HUES64 (cell line): Measurements from ENCODE around the gene IL11RA.

Source experiments
- H3K27ac ChIP-seq: 2 replicates; pipeline ENCODE4 v1.7.0; 2013; ENCODE audit warnings: low read depth, low read length, inconsistent platforms
- H3K27me3 ChIP-seq: 2 replicates; pipeline ENCODE4 v1.6.1; 2013; ENCODE audit warnings: mild to moderate bottlenecking, low read length; ENCODE audit not compliant: insufficient read depth
- H3K36me3 ChIP-seq: 2 replicates; pipeline ENCODE4 v1.6.1; 2013; ENCODE audit warnings: mild to moderate bottlenecking, low read length; ENCODE audit not compliant: insufficient read depth
- H3K4me1 ChIP-seq: 2 replicates; pipeline ENCODE4 v1.6.1; 2013; ENCODE audit warnings: mild to moderate bottlenecking, low read length, moderate library complexity; ENCODE audit not compliant: insufficient read depth
- H3K4me3 ChIP-seq: 2 replicates; pipeline ENCODE4 v1.5.1; 2013; ENCODE audit warnings: mild to moderate bottlenecking, low read length, moderate library complexity
- H3K9ac ChIP-seq: 2 replicates; pipeline ENCODE4 v1.6.1; 2013; ENCODE audit warnings: mild to moderate bottlenecking, low read depth, low read length
- H3K9me3 ChIP-seq: 2 replicates; pipeline ENCODE4 v1.6.1; 2013; ENCODE audit warnings: low read depth, low read length; ENCODE audit not compliant: insufficient read depth
- WGBS: fragments of 150-250, 120-280 bp; methylation state at CpG from one replicate; pipeline ENCODE4 v1.1.7; 2013; ENCODE audit warnings: missing lambda C conversion rate; 5-methylcytosine and 5-hydroxymethylcytosine counted together

IL11RA gene

DNA sequence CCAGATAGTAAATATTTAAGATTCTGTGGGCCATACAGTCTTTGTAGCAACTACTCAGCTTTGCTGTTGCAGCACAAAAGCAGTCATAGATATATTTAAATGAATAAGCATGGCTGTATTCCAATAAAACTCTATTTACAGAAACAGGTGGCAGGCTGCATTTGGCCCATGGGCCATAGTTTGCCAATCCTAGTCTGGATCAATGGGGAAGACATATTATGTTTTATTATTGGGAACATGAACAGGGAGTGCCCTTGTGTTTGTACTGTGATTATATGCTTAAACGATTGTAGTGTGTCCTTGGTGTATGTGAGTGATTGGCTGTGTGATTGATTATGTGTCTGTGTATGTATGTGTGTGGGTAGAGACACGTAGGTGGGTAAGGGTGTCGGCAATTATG lies 22.5 kb downstream of the IL11RA start:
- Histone ChIP-seq H3K36me3 (peaks cover 3% of the 10 kb centered on the region; the same call in 1 of the 2 replicates), H3K9ac (no peak overlapping the region), H3K9me3 (0 out of 2 replicates have a peak, but pooled peaks cover 3% of the 10 kb centered on the region), H3K4me3 (no peak overlapping the region), H3K27ac (no peak overlapping the region), H3K27me3 (no peaks in the 10 kb centered on the region), H3K4me1 (0 out of 2 replicates have a peak, but pooled peaks cover 2% of the 10 kb centered on the region)
- 90% methylated on average over 3 of the region's 3 CpGs for WGBS

DNA sequence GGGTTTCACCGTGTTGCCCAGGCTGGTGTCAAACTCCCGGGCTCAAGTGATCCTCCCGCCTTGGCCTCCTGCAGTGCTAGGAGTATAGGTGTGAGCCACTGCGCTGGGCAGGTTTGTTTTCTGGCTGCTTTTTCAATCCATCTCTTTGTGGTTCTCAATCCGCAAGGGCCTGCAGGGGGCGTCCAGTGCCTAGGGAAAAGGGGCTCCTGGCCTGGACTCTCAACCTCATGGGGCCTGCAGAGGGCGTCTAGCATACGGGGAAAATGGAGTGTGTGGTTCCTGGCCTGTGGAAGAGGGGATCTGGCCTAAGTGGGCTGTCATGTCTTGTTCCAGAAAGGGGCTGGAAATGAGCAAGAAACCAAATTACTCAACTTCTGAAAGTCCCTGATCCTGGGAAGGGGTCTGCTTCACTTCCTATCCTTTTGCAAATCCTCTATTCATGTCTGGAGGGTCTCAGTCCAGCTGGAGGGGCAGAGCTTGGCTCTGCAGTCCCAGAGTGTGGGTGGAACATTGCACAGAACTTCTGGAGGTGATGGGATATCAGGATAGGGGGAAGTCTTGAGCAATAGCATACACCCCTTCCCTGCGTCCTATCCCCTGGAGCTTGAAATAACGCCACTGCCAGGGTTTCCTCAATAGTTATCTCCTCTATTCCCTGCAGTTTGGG lies 23.2 kb downstream of the IL11RA start:
- 26% methylated on average over 10 of the region's 10 CpGs for WGBS

DNA sequence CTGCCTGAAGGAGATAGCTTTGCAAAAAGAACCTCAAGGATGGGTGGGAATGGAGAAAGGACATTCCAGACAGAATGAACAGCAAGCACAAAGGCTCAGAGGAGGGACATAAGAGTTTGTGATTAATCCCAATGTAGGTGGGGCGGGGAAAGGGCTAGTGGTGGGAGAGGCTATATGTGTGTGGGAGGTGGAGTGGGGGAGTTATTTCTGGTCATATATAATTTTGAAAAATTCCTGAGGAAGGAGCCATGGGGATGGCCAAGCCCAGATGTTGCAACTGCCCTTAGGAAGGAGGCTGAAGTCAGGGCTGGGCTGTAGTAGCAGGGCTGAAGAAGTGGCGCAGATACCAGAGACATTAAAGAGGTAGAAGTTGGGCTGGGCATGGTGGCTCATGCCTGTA lies 23.9 kb downstream of the IL11RA start:
- Histone ChIP-seq H3K4me3 (no peak overlapping the region), H3K27me3 (no peaks in the 10 kb centered on the region), H3K36me3 (no peaks in the 10 kb centered on the region), H3K27ac (no peak overlapping the region), H3K9ac (no peak overlapping the region), H3K9me3 (no peaks in the 10 kb centered on the region), H3K4me1 (0 out of 2 replicates have a peak, but pooled peaks cover 2% of the 10 kb centered on the region)
- 95% methylated on average over 2 of the region's 2 CpGs for WGBS

More for the DNA sequence above, 23.2 kb downstream of the IL11RA start:
- no peak overlapping the region for H3K27ac ChIP-seq
- no peaks in the 10 kb centered on the region for H3K27me3 ChIP-seq
- H3K4me3 ChIP-seq: no peak overlapping the region
- no peak overlapping the region for H3K9ac ChIP-seq
- H3K36me3 ChIP-seq: no peaks in the 10 kb centered on the region
- 0 out of 2 replicates have a peak, but pooled peaks cover 2% of the 10 kb centered on the region for H3K4me1 ChIP-seq
- H3K9me3 ChIP-seq: no peaks in the 10 kb centered on the region

DNA sequence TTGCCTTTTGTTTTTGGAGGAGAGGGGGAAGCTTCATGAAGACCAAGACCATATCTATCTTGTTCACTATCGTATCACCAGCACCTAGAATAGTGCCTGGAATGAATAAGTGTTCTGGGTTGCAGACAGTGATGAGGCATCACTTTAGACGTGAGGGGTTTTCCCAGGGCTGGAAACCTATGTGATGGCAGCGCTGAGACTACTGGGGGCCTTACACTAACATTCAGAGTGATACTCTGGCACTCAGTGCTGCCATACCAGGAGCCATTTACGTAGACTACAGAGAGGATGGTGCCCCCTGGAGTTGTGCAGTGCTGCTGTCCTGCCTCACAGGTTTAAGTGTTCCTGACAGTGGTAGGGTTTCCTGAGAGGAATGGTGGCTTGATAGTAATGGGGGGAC lies 32.2 kb downstream of the IL11RA start:
- H3K9ac ChIP-seq: no peak overlapping the region
- H3K27me3 ChIP-seq: no peaks in the 10 kb centered on the region
- H3K27ac ChIP-seq: no peak overlapping the region
- 0 out of 2 replicates have a peak, but pooled peaks cover 6% of the 10 kb centered on the region for H3K4me1 ChIP-seq
- no peaks in the 10 kb centered on the region for H3K36me3 ChIP-seq
- 91% methylated on average over 4 of the region's 4 CpGs for WGBS
- H3K4me3 ChIP-seq: no peak overlapping the region
- no peaks in the 10 kb centered on the region for H3K9me3 ChIP-seq

GRCh38 chr9:34684816-34685215 lies 32.8 kb downstream of the IL11RA start:
- Histone ChIP-seq H3K36me3 (no peaks in the 10 kb centered on the region), H3K27me3 (no peaks in the 10 kb centered on the region), H3K27ac (no peak overlapping the region), H3K9ac (no peak overlapping the region), H3K4me3 (no peak overlapping the region), H3K4me1 (0 out of 2 replicates have a peak, but pooled peaks cover 6% of the 10 kb centered on the region), H3K9me3 (no peaks in the 10 kb centered on the region)
- WGBS: 89% methylated on average over 4 of the region's 4 CpGs

DNA sequence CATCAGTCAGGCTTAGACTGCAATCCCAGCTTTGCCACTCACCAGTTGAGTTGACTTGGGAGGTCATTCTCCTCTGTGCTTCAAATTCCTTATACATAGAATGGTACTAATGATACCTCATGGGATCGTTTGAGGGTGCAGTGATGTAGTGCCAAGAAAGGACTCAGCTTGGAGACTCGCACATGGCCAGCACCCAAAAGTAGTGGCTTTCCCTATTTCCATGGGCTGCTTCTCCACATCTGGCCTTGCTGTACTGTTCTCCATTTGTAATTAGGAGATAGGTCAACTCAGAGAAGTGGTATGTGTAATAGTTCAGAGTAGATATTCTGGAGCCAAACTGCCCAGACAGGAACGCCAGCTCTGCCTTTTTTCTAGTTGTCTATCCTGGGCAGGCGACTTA lies 33.6 kb downstream of the IL11RA start:
- Histone ChIP-seq H3K9me3 (no peaks in the 10 kb centered on the region), H3K4me3 (no peak overlapping the region), H3K27ac (no peak overlapping the region), H3K9ac (no peak overlapping the region), H3K4me1 (0 out of 2 replicates have a peak, but pooled peaks cover 6% of the 10 kb centered on the region), H3K27me3 (no peaks in the 10 kb centered on the region), H3K36me3 (no peaks in the 10 kb centered on the region)
- WGBS: 92% methylated on average over 4 of the region's 4 CpGs

GRCh38 chr9:34686231-34686630 lies 34.2 kb downstream of the IL11RA start:
- H3K27ac ChIP-seq: no peak overlapping the region
- WGBS: 91% methylated on average over 5 of the region's 5 CpGs
- H3K36me3 ChIP-seq: no peaks in the 10 kb centered on the region
- no peaks in the 10 kb centered on the region for H3K27me3 ChIP-seq
- H3K9ac ChIP-seq: no peak overlapping the region
- H3K9me3 ChIP-seq: no peaks in the 10 kb centered on the region
- H3K4me1 ChIP-seq: 0 out of 2 replicates have a peak, but pooled peaks cover 6% of the 10 kb centered on the region
- H3K4me3 ChIP-seq: no peak overlapping the region

DNA sequence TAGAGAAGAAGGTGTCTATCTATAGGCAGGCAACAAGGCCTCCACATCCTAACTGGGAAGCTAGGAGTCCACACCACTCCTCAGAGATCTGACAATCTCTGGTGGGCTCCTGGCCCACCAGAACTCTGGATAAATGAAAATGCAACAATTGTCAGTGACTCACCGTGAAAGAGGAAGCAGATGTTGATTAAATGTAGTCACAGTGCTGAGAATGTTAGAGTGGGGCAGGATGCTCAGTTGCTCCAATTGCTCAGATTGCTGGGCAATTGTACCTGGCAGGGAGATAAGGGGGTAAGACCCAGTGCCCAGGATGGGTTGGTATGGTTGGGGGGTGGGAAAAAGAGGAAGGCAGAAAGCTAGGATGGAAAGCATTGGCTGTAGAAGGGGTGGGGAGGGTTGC lies 34.7 kb downstream of the IL11RA start:
- Histone ChIP-seq H3K27ac (no peak overlapping the region), H3K4me1 (0 out of 2 replicates have a peak, but pooled peaks cover 6% of the 10 kb centered on the region), H3K27me3 (no peaks in the 10 kb centered on the region), H3K36me3 (no peaks in the 10 kb centered on the region), H3K9ac (no peak overlapping the region), H3K4me3 (no peak overlapping the region), H3K9me3 (no peaks in the 10 kb centered on the region)
- 91% methylated on average over 1 of the region's 1 CpG for WGBS

GRCh38 chr9:34687276-34688030 lies 35.5 kb downstream of the IL11RA start:
- Histone ChIP-seq H3K27me3 (no peaks in the 10 kb centered on the region), H3K9ac (no peak overlapping the region), H3K9me3 (no peaks in the 10 kb centered on the region), H3K4me1 (0 out of 2 replicates have a peak, but pooled peaks cover 6% of the 10 kb centered on the region), H3K36me3 (no peaks in the 10 kb centered on the region), H3K27ac (no peak overlapping the region), H3K4me3 (no peak overlapping the region)
- 91% methylated on average over 10 of the region's 10 CpGs for WGBS

DNA sequence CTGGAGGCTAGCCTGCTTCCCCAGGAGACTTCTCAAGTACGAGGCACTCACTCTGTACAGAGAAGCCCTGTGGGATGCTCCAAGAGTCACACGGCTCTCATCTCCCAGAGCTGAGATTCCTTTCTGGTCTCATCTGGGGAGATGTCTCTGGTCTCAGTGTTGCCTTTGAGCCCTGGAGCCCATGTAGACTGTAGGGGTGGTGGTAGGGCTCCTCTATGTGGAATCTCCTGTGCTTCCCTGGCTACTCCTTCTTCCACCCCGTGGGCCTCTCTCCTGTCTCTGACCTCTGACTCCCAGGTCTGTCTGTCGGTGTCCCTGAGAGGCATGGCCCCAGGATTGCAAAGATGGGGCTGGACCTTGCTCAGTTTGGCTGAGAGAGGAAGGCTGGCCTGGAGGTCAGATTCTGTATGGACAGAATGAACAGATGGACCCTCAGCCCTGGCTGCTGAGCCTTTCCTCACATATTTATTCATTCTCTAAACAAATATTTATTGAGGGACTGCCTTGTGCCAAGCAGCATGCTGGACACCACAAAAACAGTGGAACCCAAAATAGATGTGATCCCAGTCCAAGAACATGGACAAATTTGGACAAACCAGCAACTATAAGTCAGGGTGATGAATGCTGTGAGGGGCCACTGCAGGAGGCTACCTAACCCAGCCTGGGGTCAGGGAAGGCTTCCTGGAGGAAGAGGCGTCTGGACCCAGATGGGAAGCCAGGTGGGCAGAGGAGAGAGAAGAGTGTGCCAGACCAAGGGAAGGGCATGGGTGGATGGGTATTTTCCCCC lies 36.5 kb downstream of the IL11RA start:
- 92% methylated on average over 5 of the region's 5 CpGs for WGBS
- H3K27me3 ChIP-seq: no peaks in the 10 kb centered on the region
- no peaks in the 10 kb centered on the region for H3K9me3 ChIP-seq
- 0 out of 2 replicates have a peak, but pooled peaks cover 6% of the 10 kb centered on the region for H3K4me1 ChIP-seq
- no peaks in the 10 kb centered on the region for H3K36me3 ChIP-seq
- H3K4me3 ChIP-seq: no peak overlapping the region
- H3K9ac ChIP-seq: no peak overlapping the region
- H3K27ac ChIP-seq: no peak overlapping the region

DNA sequence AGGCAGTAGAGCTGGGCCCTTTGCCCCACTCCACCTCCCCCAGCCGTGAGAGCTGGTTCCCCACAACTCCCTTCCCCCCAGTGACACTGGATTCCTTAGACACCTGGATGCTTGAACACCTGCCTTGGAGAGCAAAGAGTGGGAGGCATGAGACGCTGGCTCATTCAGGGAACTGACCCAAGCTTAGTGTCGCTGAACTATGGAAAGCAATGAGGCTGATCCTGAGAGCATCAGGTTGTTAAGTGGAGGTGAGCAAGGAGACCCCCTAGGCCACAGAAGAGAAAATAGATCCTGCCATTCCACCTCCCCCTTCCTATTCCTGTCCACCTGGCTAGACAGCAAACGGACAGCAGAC lies 37.1 kb downstream of the IL11RA start:
- Histone ChIP-seq H3K4me3 (no peak overlapping the region), H3K27me3 (no peaks in the 10 kb centered on the region), H3K9me3 (no peaks in the 10 kb centered on the region), H3K27ac (no peak overlapping the region), H3K4me1 (0 out of 2 replicates have a peak, but pooled peaks cover 6% of the 10 kb centered on the region), H3K9ac (no peak overlapping the region), H3K36me3 (no peaks in the 10 kb centered on the region)
- 87% methylated on average over 4 of the region's 4 CpGs for WGBS
